Psoas muscle (tissue), 8 donors: ENCODE measurements around the gene KRT10. TPM values are rescaled to one million over a fixed set of nuclear protein-coding genes. Genes with fewer than 3 reads are reported as not detected.

ENCODE experiments used
- ATAC-seq, 4 donors: fragments of 200-7000 bp; cut with Tn5 transposase; one replicate each; pipeline ENCODE4 v1.9.1; 2020; ENCODE audit warnings: moderate library complexity in 3 of 4, mild to moderate bottlenecking in 2 of 4
- DNase-seq, 2 donors: peaks; one replicate each; pipeline ENCODE4 v3.0.0-alpha.2; 2020
- H3K27ac ChIP-seq: fragments of 200-600 bp; one replicate; pipeline ENCODE4 v1.8.0; 2022
- H3K27me3 ChIP-seq, 3 donors: fragments of 200-600 bp in 1 of 3; one replicate each; pipeline versions ENCODE4 v1.6.1 to v1.8.0; 2013 to 2022; ENCODE audit warnings: low read length in 2 of 3, mild to moderate bottlenecking in 2 of 3, moderate library complexity in 1 of 3; ENCODE audit not compliant: insufficient read depth in 3 of 3
- H3K36me3 ChIP-seq, 2 donors: fragments of 200-600 bp in 1 of 2; one replicate each; pipeline versions ENCODE4 v1.6.1 to v1.8.0; 2013 to 2022; ENCODE audit warnings: low read depth in 1 of 2, mild to moderate bottlenecking in 1 of 2, moderate library complexity in 1 of 2; ENCODE audit not compliant: insufficient read depth in 1 of 2
- H3K4me1 ChIP-seq: fragments of 200-600 bp; one replicate; pipeline ENCODE4 v1.8.0; 2022
- H3K4me3 ChIP-seq: fragments of 200-600 bp; one replicate; pipeline ENCODE4 v1.8.0; 2022; ENCODE audit warnings: mild to moderate bottlenecking
- H3K9me3 ChIP-seq: fragments of 200-600 bp; one replicate; pipeline ENCODE4 v1.8.0; 2022
- WGBS, 3 donors: extraction: QIAGEN DNeasy Blood & Tissue Kit; methylation state at CpG; one replicate each; pipeline versions ENCODE4 v1.1.6 to v1.1.7; 2013; 5-methylcytosine and 5-hydroxymethylcytosine counted together
- intact Hi-C, 2 donors: fragments of 100-400 bp; cut with DNase I; formaldehyde crosslinking; loops; one replicate each; pipeline versions ENCODE4 v1.11.0 to v1.14.2; 2022
- polyA plus RNA-seq, 3 donors: library from polyadenylated mRNA; stranded (reverse); fragments of 200-250 nt; gene quantifications; one replicate each; pipeline ENCODE4 v1.2.3, GENCODE V29; 2013
- total RNA-seq, 4 donors: library from RNA; stranded (reverse); fragmentation: NEBNext Ultra II Directional in 2 of 4; extraction: Animal tissue kit (Norgen Biotek cat#: 25700) in 2 of 4; gene quantifications; one replicate each; pipeline versions ENCODE4 v1.2.1 to v1.2.4, GENCODE V29; 2021 to 2023
- TF ChIP-seq, protein P1 (sequence below): fragments of 200-600 bp; IDR thresholded peaks from one replicate; pipeline ENCODE4 v1.8.0; 2022; ENCODE audit warnings: antibody characterized with exemption
- donor health status: healthy with polysubstance abuse.
- donor health status: DM: no; HTN: no; CAD: no; lungs with moderate emphysema.
- donor health status: Bipolar disorder and iron deficiency.
- donor health status: healthy.
- donor health status: DM: yes; HTN: yes; CAD: no.
- donor health status: DM: no; HTN: no; CAD: no.
- donor health status: DM: no; HTN: no; CAD: no.
- donor health status: DM: yes; HTN: yes; CAD: no.

KRT10 gene
- total and polyA plus RNA-seq, 7 donors, result 23.3 to 38.8 (median 32.7) TPM

DNA sequence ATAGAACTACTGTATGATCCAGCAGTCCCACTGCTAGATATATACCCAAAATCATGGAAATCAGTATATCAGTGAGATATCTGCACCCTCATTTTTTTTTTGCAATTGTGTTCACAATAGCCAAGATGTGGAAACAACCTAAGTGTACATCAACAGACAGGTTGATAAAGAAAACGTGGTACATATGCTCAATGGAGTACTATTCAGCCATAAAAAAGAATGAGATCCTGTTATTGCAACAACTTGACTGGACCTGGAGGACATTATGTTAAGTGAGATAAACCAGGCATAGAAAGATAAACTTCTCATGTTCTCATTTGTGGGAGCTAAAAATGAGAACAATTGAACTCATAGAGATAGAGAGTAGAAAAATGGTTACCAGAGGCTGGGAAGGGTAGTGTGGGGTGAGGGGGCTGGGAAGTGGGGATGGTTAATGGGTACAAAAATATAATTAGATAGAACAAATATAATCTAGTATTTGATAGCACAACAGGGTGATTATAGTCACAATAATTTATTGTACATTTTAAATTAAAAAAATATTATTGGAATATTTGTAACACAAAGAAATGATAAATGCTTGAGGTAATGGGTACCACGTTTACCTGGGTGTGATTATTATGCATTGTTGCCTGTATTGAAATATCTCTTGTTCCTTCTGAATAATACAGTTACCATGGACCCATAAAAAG, 7.8 kb upstream of the KRT10 start:
- TF ChIP-seq, protein P1, sequence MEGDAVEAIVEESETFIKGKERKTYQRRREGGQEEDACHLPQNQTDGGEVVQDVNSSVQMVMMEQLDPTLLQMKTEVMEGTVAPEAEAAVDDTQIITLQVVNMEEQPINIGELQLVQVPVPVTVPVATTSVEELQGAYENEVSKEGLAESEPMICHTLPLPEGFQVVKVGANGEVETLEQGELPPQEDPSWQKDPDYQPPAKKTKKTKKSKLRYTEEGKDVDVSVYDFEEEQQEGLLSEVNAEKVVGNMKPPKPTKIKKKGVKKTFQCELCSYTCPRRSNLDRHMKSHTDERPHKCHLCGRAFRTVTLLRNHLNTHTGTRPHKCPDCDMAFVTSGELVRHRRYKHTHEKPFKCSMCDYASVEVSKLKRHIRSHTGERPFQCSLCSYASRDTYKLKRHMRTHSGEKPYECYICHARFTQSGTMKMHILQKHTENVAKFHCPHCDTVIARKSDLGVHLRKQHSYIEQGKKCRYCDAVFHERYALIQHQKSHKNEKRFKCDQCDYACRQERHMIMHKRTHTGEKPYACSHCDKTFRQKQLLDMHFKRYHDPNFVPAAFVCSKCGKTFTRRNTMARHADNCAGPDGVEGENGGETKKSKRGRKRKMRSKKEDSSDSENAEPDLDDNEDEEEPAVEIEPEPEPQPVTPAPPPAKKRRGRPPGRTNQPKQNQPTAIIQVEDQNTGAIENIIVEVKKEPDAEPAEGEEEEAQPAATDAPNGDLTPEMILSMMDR, result no peak
- intact Hi-C loops, result no loop called here
- no peak overlapping the region for H3K4me3 ChIP-seq
- H3K27ac ChIP-seq, result no peak overlapping the region
- H3K27me3 ChIP-seq, result no peaks in the 10 kb centered on the region
- 88 to 91% (median 91%) methylated on average over 2 of the region's 2 CpGs for WGBS, 3 donors
- ATAC-seq (no peak), DNase-seq (no peak)
- H3K4me1 ChIP-seq, result no peaks in the 10 kb centered on the region
- H3K36me3 ChIP-seq, result peaks cover 0 to 22% of the 10 kb centered on the region in 2 donors
- no peaks in the 10 kb centered on the region for H3K9me3 ChIP-seq

GRCh38 chr17:40828454-40829044, 6.1 kb upstream of the KRT10 start:
- ATAC-seq, result no peak
- Histone ChIP-seq H3K36me3 (peaks cover 0 to 7% of the 10 kb centered on the region in 2 donors), H3K4me1 (no peaks in the 10 kb centered on the region), H3K27me3 (no peaks in the 10 kb centered on the region), H3K9me3 (no peaks in the 10 kb centered on the region), H3K27ac (no peak overlapping the region), H3K4me3 (no peak overlapping the region)
- 74 to 81% (median 79%) methylated on average over 4 of the region's 4 CpGs for WGBS, 3 donors
- no peak for DNase-seq
- intact Hi-C loops, result no loop called here
- TF ChIP-seq, protein P1, result no peak

DNA sequence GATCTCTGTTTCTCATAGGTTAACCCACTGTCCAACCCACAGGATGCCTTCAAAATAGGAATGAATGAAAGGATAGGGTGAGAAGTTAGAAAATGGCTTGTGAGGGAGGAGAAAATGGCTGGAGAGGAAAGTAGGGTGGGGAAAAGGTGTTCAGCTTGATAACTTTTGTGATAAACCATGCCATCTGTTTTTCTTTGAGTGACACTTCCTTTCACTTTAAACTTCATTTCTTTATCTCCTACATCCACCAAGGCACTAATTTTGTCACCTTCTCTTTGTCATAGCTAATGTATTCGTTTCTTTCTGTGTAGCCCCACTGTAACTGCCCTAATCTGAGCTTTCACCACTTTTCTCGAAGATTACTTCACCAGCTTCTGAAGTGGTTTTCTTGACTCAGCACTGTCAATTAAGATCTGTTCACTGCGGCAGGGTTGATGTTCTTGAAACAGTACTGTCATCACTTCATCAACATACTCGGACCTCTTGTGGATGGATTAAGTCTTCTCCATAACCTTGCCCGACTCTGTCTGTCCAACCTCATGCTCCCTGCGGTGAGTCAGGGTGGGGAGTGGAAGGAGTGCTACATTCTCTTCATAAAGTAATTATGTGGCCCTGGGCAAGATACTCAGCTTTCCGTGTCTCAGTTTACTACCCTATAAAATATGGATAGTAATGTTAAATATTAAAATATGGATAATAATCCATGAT, 5.5 kb upstream of the KRT10 start:
- intact Hi-C loops, result no loop called here
- Histone ChIP-seq H3K9me3 (no peaks in the 10 kb centered on the region), H3K27ac (no peak overlapping the region), H3K4me3 (no peak overlapping the region), H3K27me3 (no peaks in the 10 kb centered on the region), H3K4me1 (no peaks in the 10 kb centered on the region), H3K36me3 (peaks cover 0 to 7% of the 10 kb centered on the region in 2 donors)
- TF ChIP-seq, protein P1, result no peak
- ATAC-seq (no peak), DNase-seq (no peak)
- 75 to 87% (median 76%) methylated on average over 7 of the region's 7 CpGs for WGBS, 3 donors

- 87 to 97% (median 91%) methylated on average over 2 of the region's 2 CpGs for WGBS, 3 donors
- intact Hi-C loops, result no loop called here
Observed at GRCh38 chr17:40825599-40825998, 3.2 kb upstream of the KRT10 start.

More at GRCh38 chr17:40825599-40825998, 3.2 kb upstream of the KRT10 start:
- H3K27ac ChIP-seq, result no peak overlapping the region
- peaks cover 0 to 7% of the 10 kb centered on the region in 2 donors for H3K36me3 ChIP-seq
- no peaks in the 10 kb centered on the region for H3K27me3 ChIP-seq
- H3K9me3 ChIP-seq, result no peaks in the 10 kb centered on the region
- H3K4me3 ChIP-seq, result no peak overlapping the region
- no peak for ATAC-seq
- no peaks in the 10 kb centered on the region for H3K4me1 ChIP-seq
- TF ChIP-seq, protein P1, result no peak
- DNase-seq, result no peak
